HG02623 (cell line): ENCODE measurements around the gene TDRD9.

ENCODE experiments used
- ATAC-seq: cut with Tn5 transposase; IDR thresholded peaks from one replicate; pipeline ENCODE4 v1.9.1; 2021; ENCODE audit warnings: moderate library complexity; ENCODE audit not compliant: unreplicated experiment

Gene TDRD9

DNA sequence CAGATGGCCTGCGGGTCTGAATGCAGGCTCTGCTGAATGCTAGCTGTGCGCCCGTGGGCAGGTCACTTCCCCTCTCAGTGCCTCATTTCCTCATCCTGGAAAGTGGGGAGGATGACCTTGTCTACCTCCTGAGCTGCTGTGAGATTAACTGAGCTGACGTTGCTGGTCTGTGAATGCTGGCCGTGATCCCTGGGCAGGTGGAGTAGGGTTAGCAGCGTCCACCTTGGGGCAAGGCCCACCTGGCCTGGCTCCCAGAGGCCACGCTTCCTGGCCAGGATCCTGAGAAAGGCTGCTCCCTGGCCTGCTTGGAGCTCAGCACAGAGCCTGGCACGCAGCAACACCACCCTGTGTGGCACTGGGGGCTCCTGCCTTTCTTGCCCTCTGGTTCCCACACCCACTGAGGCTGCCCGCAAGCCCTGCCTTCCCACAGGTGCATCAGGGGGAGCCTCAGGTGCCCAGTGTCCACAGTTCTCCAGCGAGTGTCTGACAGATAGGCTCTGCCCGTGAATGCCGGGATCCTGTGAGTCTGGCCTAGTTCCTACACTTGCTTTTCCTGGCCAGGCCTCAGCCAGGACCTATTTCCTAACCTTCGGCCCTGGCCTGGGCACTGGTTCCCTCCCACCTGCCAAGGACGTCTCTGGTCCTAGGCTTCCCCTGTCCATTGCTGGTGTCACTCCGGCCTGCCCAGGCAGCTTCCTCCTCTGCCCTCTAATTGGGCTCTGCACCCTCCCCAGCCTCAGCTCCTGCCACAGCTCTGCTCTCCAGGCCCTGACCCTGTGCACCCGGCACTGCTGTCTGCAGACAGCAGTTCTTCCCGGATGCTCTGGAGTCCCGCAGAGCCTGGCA is 37.2 kb upstream of the TDRD9 start:
- no peak for ATAC-seq

GRCh38 chr14:103891667-103892215 is 36.5 kb upstream of the TDRD9 start:
- ATAC-seq = no peak

- ATAC-seq = no peak
Observed at GRCh38 chr14:103892247-103892646, 36.0 kb upstream of the TDRD9 start.

DNA sequence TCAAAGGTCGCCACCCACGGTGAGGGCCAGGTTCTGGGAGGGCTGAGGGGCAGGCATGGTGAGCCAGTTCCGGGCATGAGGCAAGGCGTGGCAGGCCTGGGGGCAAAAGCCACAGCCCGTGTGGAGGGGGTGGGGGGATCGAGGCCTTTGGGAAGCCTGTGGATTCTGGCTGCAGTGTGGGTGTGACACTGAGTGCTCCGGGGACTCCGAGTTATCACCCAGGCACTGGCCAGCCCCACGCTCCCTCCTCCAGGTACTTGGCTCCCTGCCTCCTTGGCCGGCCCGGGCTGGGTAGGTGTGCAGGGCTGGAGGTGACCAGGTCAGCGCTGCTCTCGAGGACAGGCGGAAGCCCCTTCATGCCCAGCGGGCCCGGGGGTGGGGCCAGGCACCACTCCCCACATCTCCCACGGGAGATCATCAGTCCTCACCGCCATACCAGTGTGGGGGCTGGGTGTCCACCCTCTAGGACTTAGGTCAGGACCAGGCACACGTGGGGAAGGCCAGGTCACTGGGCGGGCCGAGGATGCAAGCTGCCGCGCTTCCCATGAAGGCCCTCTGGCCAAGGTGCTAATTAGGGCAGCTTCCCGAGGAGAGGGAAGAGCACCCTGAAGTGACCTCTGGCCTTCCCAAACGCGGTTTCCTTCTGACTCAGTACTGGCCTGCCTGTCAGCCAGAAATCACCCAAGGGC is 34.1 kb upstream of the TDRD9 start:
- no peak for ATAC-seq

GRCh38 chr14:103894723-103895059 is 33.6 kb upstream of the TDRD9 start:
- ATAC-seq = no peak

DNA sequence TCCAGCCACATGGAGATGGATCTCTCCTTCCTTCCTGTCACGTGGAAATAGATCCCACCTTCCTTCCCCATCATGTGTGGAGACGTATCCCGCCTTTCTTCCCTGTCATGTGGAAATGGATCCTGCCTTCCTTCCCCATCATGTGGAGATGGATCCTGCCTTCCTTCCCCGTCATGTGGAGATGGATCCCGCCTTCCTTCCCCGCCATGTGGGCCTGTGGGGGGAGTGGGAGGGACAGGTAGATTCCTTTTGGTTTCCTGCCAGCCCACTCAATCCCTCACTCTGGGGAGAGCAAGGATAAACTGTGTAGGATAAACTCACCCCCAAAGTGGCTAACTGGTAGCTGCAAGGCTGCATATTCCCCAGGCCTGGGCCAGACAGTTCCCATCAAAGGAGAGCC is 31.7 kb upstream of the TDRD9 start:
- ATAC-seq = no peak

DNA sequence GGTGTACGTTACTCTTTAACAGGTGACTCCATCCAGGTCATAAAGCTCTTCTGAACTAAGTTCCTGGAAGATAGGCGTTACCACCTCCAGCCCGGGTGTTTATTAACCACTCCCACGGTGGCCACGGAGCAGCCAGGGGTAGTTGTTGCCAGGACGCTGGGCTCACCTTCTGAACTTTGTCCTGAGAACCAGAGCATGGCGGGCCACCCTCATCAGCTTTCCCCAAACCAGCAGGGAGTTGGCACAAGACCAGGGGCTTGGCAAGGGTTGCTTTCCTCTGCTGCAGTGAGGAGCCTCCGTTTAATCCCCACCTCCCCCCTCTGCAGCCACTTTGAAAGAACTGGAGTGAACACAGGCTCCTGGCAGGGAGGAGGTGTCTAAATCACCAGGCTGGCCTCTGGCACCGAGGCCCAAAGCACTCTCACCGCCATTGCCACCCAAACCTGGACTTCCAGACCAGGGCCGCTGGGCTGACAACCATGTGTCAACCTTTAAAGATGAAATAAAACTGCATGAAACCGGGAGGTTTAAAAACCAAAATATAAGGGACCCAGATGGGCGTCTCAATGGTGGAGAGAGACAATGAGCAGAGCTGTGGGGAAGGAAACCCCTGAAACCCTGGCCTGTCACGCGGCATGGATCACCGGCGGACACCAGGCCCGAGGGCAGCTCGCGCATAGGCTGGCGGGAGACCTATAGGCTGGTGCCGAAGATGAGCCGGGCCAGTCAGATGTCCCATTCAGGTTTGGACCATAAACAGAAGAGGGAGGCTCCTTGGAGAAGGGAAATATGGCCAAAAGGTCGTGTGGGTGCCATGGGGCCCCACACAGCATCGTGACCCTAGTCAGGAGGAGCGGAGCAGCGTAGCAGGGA is 30.9 kb upstream of the TDRD9 start:
- ATAC-seq = no peak

DNA sequence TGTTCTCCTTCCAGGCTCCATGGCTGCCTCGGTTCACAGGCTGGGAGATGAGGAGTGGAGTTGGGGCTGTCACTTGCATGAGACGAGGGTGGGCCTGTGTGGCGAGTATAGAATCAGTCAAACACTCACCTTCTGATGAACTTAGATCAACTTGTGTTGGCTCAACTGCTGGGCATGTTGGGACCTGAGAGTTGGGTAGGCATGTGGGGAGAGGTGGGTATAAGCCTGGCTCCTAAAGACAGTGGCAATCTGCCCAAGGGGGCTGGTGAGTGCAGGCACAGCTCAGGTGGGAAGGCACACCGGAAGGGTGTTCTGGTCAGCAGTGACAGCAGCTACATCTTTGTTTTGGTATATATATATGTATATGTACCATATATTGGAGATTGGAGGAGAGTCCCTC is 30.1 kb upstream of the TDRD9 start:
- ATAC-seq = no peak

DNA sequence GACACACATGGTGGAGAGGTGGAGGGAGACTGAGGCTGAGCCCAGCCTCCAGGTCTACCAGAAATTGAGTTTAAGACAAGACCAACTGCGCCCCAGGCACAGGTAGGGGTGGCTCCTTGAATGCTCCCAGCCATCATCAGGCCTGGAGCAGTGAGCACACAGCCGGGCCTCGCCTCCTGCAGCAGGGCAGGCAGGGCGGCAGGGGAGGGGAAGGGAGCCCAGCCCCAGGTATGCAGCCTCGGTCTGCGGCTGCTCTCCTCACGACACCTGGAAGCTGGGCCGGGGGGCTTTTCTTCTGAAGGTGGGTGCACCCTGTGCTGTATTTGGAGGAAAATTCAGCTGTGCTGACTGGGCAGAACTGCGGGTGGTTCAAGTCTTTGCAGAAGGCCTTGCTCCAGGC is 29.5 kb upstream of the TDRD9 start:
- ATAC-seq = no peak

- ATAC-seq = no peak
Observed at GRCh38 chr14:103899316-103899715, 28.9 kb upstream of the TDRD9 start.

DNA sequence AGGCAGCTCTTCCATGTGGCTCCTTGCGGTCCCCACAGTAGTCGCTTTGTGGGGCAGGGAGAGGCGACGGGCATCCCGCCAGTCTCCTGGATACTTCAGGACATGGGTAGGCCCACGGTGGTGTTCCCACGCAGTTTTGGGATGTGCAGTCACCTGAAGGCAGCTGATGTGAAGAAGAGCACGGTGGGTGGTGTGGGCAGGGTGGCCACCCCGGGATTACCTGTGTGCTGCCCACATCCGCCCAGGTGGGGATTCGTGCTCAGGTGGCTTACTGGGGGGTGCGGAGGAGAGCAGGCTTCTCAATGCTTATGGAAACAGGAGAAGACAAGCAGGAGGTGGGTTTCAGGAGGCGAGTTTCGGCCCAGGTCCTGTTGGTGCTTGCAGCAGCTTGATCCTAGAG is 28.4 kb upstream of the TDRD9 start:
- ATAC-seq = no peak

GRCh38 chr14:103904493-103905107 is 23.7 kb upstream of the TDRD9 start:
- no peak for ATAC-seq

DNA sequence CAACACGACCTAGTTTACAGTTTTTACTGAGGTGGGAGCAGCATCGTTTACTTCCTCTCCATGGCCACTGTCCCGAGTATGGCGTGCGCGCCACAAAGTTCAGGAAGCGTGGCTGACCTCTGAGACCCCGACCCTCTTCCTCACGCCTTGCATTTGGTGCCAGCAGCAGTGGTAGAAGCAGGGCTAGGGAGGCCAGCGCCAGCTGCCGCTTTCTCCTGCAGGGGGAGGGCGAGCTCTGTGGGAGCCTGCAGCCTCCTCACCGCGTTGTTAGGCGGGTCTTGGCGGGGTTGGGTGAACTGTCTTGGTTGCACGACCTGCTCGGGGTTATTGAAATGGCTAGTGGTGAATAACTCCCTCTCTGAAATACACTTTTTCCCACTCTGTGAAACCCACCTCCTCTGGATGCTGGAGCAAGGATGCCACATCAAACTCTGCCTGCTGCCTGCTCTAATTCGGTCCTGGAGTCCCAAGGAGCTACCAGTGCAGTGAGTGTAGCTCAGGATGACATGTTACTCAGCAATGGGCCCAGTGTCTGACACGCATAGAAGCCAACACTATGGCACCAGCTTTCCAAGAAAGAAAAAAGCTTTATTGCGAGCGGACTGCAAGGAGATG is 22.3 kb upstream of the TDRD9 start:
- no peak for ATAC-seq

GRCh38 chr14:103908580-103908979 is 19.7 kb upstream of the TDRD9 start:
- ATAC-seq = no peak

DNA sequence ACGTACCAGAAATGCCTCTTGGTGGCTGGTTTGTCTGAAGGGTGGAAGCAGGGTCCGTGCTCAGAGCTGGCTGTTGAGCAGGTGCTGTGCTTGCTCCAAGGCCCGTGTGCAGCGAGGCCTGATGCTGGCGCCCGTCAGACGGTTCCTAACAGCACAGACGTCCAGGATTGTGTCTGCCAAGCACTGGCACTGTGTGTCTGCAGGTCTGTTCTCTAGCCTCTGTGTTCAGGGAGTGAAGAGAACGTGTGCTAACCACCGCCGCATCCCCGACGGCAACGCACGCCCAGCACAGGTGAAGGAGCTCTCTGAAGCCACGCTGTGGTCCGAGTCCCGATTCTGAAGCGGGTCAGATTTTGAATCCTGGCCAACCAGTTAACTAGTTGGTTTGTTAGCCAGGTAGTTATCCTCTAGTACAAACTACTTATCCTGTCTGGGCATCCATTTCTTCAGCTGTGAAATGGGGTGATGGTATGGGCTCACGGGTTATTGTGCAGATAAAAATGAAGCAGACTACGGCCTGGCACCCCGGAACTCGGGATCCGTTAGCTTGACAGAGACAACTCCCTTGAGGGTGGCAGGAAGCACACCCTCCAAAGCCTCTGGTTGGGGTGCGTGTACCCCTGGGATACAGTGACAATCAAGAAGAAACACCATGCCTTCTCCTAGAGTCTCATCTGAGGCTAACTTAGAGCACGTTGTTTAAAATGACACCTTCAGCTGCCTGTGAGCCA is 18.6 kb upstream of the TDRD9 start:
- ATAC-seq = no peak

GRCh38 chr14:103910262-103910935 is 17.9 kb upstream of the TDRD9 start:
- no peak for ATAC-seq

DNA sequence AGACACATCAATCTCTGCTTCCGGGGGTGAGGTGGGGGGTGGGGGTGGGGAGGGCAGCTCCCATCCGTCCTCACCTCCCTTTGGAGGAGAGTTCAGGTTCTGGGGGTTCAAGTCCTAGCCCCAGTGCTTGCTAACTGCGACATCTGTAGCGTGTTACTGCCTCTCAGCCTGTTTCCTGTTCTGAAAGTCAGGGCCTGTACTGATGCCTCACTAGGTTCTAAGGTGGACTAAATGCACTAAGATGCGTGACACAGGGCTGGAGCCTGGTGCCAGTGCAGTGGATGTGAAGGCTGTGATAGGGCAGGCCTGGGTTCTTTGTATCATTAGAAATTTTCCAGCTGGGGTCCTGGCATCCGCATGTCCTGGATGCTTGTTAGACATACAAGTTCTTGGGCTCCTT is 17.3 kb upstream of the TDRD9 start:
- ATAC-seq = no peak

GRCh38 chr14:103915616-103916015 is 12.6 kb upstream of the TDRD9 start:
- ATAC-seq = no peak

DNA sequence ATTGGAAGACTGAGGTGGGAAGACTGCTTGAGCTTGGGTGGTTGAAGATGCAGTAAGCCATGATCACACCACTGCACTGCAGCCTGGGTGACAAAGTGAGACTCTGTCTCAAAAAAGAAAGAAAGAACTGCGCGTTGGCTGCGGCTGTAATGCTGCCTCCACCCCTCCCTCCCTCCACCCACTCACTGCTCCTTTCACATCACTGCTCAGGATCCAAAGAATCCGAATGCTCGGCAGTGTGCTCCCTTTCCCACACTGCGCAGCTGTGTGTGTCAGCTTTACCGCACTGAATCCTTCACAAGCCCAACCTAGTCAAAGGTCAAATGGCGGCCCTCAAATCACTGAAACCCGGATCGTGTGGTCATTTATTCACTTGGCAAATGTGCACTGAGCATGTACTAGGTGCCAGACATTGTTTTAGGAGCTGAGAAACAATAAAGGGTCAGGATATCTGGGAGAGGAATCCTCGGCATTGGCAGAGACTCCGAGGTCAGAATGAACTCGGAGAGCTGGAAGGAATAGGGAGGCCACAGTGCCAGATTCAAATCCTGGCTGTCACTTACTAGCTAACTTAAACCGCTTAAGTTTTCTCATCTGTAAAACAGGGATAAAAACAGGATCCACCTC is 11.5 kb upstream of the TDRD9 start:
- no peak for ATAC-seq
